Liver (tissue), 9 donors: ENCODE results near the gene CDC27. TPM values are rescaled to one million over a fixed set of nuclear protein-coding genes. Genes with fewer than 3 reads are reported as not detected.
"Not testable (repeated sequence)": the region's sequence is repeated elsewhere in the genome, so short reads cannot be mapped to it uniquely, and the experiment has no call there.

Source experiments
- DNase-seq: peaks from one replicate; pipeline ENCODE4 v3.0.0-alpha.2; 2017; ENCODE audit warnings: low spot score
- H3K27ac ChIP-seq, 2 donors: one replicate each; pipeline ENCODE4 v1.7.0; 2013; ENCODE audit warnings: inconsistent platforms in 2 of 2, low read length in 2 of 2, control low read depth in 1 of 2, low read depth in 1 of 2, mild to moderate bottlenecking in 1 of 2
- H3K27me3 ChIP-seq, 4 donors: one replicate each; pipeline versions ENCODE4 v1.6.1 to v1.7.0; 2013; ENCODE audit warnings: low read length in 3 of 4, inconsistent platforms in 1 of 4, mild to moderate bottlenecking in 1 of 4, moderate library complexity in 1 of 4; ENCODE audit not compliant: control insufficient read depth in 4 of 4, insufficient read depth in 4 of 4
- H3K36me3 ChIP-seq, 4 donors: one replicate each; pipeline versions ENCODE4 v1.6.1 to v1.7.0; 2013; ENCODE audit warnings: low read length in 3 of 4, mild to moderate bottlenecking in 3 of 4, low read depth in 1 of 4, moderate library complexity in 1 of 4; ENCODE audit not compliant: control insufficient read depth in 4 of 4, insufficient read depth in 3 of 4
- H3K4me1 ChIP-seq, 4 donors: one replicate each; pipeline versions ENCODE4 v1.6.1 to v1.7.0; 2013; ENCODE audit warnings: low read length in 3 of 4, mild to moderate bottlenecking in 3 of 4, moderate library complexity in 1 of 4; ENCODE audit not compliant: control insufficient read depth in 4 of 4, insufficient read depth in 4 of 4
- H3K4me3 ChIP-seq, 3 donors: one replicate each; pipeline versions ENCODE4 v1.6.1 to v1.7.0; 2013; ENCODE audit warnings: low read length in 3 of 3, control low read depth in 1 of 3, low read depth in 1 of 3, mild to moderate bottlenecking in 1 of 3
- H3K9ac ChIP-seq, 2 donors: one replicate each; pipeline ENCODE4 v1.7.0; 2013; ENCODE audit warnings: low read length in 2 of 2, mild to moderate bottlenecking in 2 of 2, moderate library complexity in 2 of 2, control low read depth in 1 of 2, low read depth in 1 of 2
- H3K9me3 ChIP-seq, 4 donors: one replicate each; pipeline versions ENCODE4 v1.6.1 to v1.7.0; 2013; ENCODE audit warnings: low read length in 3 of 4; ENCODE audit not compliant: control insufficient read depth in 4 of 4
- CTCF ChIP-seq: fragments of 150-350 bp; IDR thresholded peaks from 2 replicates; pipeline ENCODE4 v1.5.1; 2017; ENCODE audit warnings: improper control_type of control experiment, low read depth, low read length; ENCODE audit not compliant: missing input control
- EGR1 ChIP-seq, 2 donors: IDR thresholded peaks; 2 replicates each; pipeline ENCODE4 v1.6.1; 2016 to 2018; ENCODE audit warnings: antibody characterized with exemption in 2 of 2, low read depth in 2 of 2
- FOXA2 ChIP-seq: IDR thresholded peaks from 2 replicates; pipeline ENCODE4 v1.6.1; 2016; ENCODE audit warnings: antibody characterized with exemption
- GABPA ChIP-seq, 2 donors: IDR thresholded peaks in 1 of 2; conservative IDR thresholded peaks in 1 of 2; 2 replicates each; pipeline ENCODE4 v1.6.1; 2016; ENCODE audit warnings: antibody characterized with exemption in 2 of 2, mild to moderate bottlenecking in 1 of 2, moderate library complexity in 1 of 2
- JUND ChIP-seq, 2 donors: IDR thresholded peaks; 2 replicates each; pipeline ENCODE4 v1.6.1; 2016; ENCODE audit warnings: antibody characterized with exemption in 2 of 2
- MAX ChIP-seq: IDR thresholded peaks from 2 replicates; pipeline ENCODE4 v1.6.1; 2016; ENCODE audit warnings: antibody characterized with exemption
- NR2F2 ChIP-seq: IDR thresholded peaks from 2 replicates; pipeline ENCODE4 v1.6.1; 2016; ENCODE audit warnings: antibody characterized with exemption
- REST ChIP-seq: IDR thresholded peaks from 2 replicates; pipeline ENCODE4 v1.6.1; 2016; ENCODE audit warnings: antibody characterized with exemption, mild to moderate bottlenecking
- SP1 ChIP-seq: IDR thresholded peaks from 2 replicates; pipeline ENCODE4 v1.6.1; 2018; ENCODE audit warnings: antibody characterized with exemption, mild to moderate bottlenecking
- TAF1 ChIP-seq: conservative IDR thresholded peaks from 2 replicates; pipeline ENCODE4 v1.6.1; 2016; ENCODE audit warnings: antibody characterized with exemption, mild to moderate bottlenecking
- YY1 ChIP-seq: IDR thresholded peaks from 2 replicates; pipeline ENCODE4 v1.6.1; 2016; ENCODE audit warnings: antibody characterized with exemption, mild to moderate bottlenecking
- WGBS: extraction: QIAGEN DNeasy Blood & Tissue Kit; methylation state at CpG from one replicate; pipeline ENCODE4 v1.1.7; 2013; 5-methylcytosine and 5-hydroxymethylcytosine counted together
- polyA plus RNA-seq, 2 donors: library from polyadenylated mRNA; stranded (reverse) in 1 of 2; unstranded in 1 of 2; fragments of 200-250 nt in 1 of 2; fragments of >200 nt in 1 of 2; fragmentation: Nextera tagmentation in 1 of 2; extraction: Ambion mirVana in 1 of 2; gene quantifications; one replicate each; pipeline versions ENCODE4 v1.2.1 to v1.2.3, GENCODE V29; 2013 to 2015
- total RNA-seq, 2 donors: library from RNA; depleted of rRNA; stranded (reverse); fragments of >200 nt; gene quantifications; one replicate each; pipeline ENCODE4 v1.2.3, GENCODE V29; 2014
- donor health status: healthy.
- donor health status: healthy.
- donor health status: healthy.
- donor health status: healthy.
- donor health status: healthy.

The CDC27 gene
- total and polyA plus RNA-seq, 4 donors: 16.8 to 148 (median 27.1) TPM

GRCh38 chr17:47106130-47106529, 83.0 kb downstream of the CDC27 start:
- TF ChIP-seq REST (no peak), MAX (no peak), SP1 (no peak), GABPA (IDR thresholded peaks at IDR 0.05 in 1 of 2, conservative IDR thresholded peaks at IDR 0.05 in 1 of 2) (no peak), YY1 (no peak), TAF1 (no peak), CTCF (no peak)
- Histone ChIP-seq H3K9me3 (no peaks in the 10 kb centered on the region), H3K9ac (no peak overlapping the region), H3K4me3 (no peak overlapping the region), H3K27me3 (no peaks in the 10 kb centered on the region), H3K27ac (no peak overlapping the region), H3K4me1 (no peaks in the 10 kb centered on the region), H3K36me3 (no peaks in the 10 kb centered on the region)
- 88% methylated on average over 7 of the region's 7 CpGs for WGBS
- no peak for DNase-seq

GRCh38 chr17:47105246-47105645, 83.8 kb downstream of the CDC27 start:
- not testable (repeated sequence) for H3K36me3 ChIP-seq, H3K27ac ChIP-seq, H3K4me3 ChIP-seq, H3K9me3 ChIP-seq, H3K9ac ChIP-seq, DNase-seq, H3K4me1 ChIP-seq, H3K27me3 ChIP-seq
- WGBS: 55% methylated on average over 1 of the region's 1 CpG

- TF ChIP-seq FOXA2: no peak
- no peak for TF ChIP-seq TAF1
- TF ChIP-seq CTCF: no peak
- no peak for TF ChIP-seq REST
- no peak for TF ChIP-seq JUND (IDR thresholded peaks at IDR 0.05)
- no peak for TF ChIP-seq GABPA (IDR thresholded peaks at IDR 0.05 in 1 of 2, conservative IDR thresholded peaks at IDR 0.05 in 1 of 2)
- no peak for TF ChIP-seq MAX
- TF ChIP-seq EGR1 (IDR thresholded peaks at IDR 0.05; ENCODE audit: low read depth in 2 of 2): no peak
- TF ChIP-seq NR2F2: no peak
- no peak for DNase-seq
- Histone ChIP-seq H3K4me3 (no peak overlapping the region), H3K9ac (no peak overlapping the region), H3K36me3 (no peaks in the 10 kb centered on the region), H3K27ac (no peak overlapping the region), H3K4me1 (peaks cover 0 to 6% (median 3%) of the 10 kb centered on the region in 4 donors), H3K27me3 (no peaks in the 10 kb centered on the region), H3K9me3 (no peaks in the 10 kb centered on the region)
- 93% methylated on average over 4 of the region's 4 CpGs for WGBS
Observed at GRCh38 chr17:47102914-47103313, 86.2 kb downstream of the CDC27 start.
